ENCODE results near the gene CD300H.

CD300H gene

GRCh38 chr17:74550602-74551001 is 16.7 kb downstream of the CD300H start:
- no peak overlapping the region for H3K4me3 Mint-ChIP-seq
- no peaks in the 10 kb centered on the region for H3K9me3 Mint-ChIP-seq
- no peak for ATAC-seq (ENCODE audit: low read depth)

GRCh38 chr17:74549343-74549742 is 18.0 kb downstream of the CD300H start:
- Mint-ChIP-seq H3K9me3 (no peaks in the 10 kb centered on the region), H3K36me3 (no peaks in the 10 kb centered on the region), H3K27me3 (peaks cover 9% of the 10 kb centered on the region), H3K4me3 (no peak overlapping the region), H3K27ac (no peak overlapping the region), H3K4me1 (peaks cover 10% of the 10 kb centered on the region)
- no peak for DNase-seq (ENCODE audit: low spot score in 2 of 2)
- no peak for ATAC-seq (ENCODE audit: low read depth)

More at GRCh38 chr17:74550602-74551001, 16.7 kb downstream of the CD300H start:
- DNase-seq (ENCODE audit: low spot score in 2 of 2): no peak
- H3K36me3 Mint-ChIP-seq: no peaks in the 10 kb centered on the region
- peaks cover 5% of the 10 kb centered on the region for H3K4me1 Mint-ChIP-seq
- H3K27me3 Mint-ChIP-seq: peaks cover 9% of the 10 kb centered on the region
- no peak overlapping the region for H3K27ac Mint-ChIP-seq

- no peak overlapping the region for H3K4me3 Mint-ChIP-seq
- no peaks in the 10 kb centered on the region for H3K36me3 Mint-ChIP-seq
- ATAC-seq (ENCODE audit: low read depth) (no peak), DNase-seq (ENCODE audit: low spot score in 2 of 2) (no peak)
- H3K4me1 Mint-ChIP-seq: peaks cover 10% of the 10 kb centered on the region
- H3K27me3 Mint-ChIP-seq: peaks cover 11% of the 10 kb centered on the region
- no peaks in the 10 kb centered on the region for H3K9me3 Mint-ChIP-seq
- H3K27ac Mint-ChIP-seq: no peak overlapping the region
These were observed 19.6 kb downstream of the CD300H start for GRCh38 chr17:74547736-74548135.

GRCh38 chr17:74547264-74547663 is 20.0 kb downstream of the CD300H start:
- H3K4me3 Mint-ChIP-seq: no peak overlapping the region
- peaks cover 10% of the 10 kb centered on the region for H3K4me1 Mint-ChIP-seq
- H3K9me3 Mint-ChIP-seq: no peaks in the 10 kb centered on the region
- DNase-seq (ENCODE audit: low spot score in 2 of 2): no peak
- peaks cover 13% of the 10 kb centered on the region for H3K27me3 Mint-ChIP-seq
- no peak for ATAC-seq (ENCODE audit: low read depth)
- no peak overlapping the region for H3K27ac Mint-ChIP-seq
- no peaks in the 10 kb centered on the region for H3K36me3 Mint-ChIP-seq

GRCh38 chr17:74546586-74546985 is 20.7 kb downstream of the CD300H start:
- Mint-ChIP-seq H3K36me3 (no peaks in the 10 kb centered on the region), H3K9me3 (no peaks in the 10 kb centered on the region), H3K4me3 (no peak overlapping the region), H3K27me3 (peaks cover 13% of the 10 kb centered on the region), H3K27ac (no peak overlapping the region), H3K4me1 (peaks cover 10% of the 10 kb centered on the region)
- no peak for ATAC-seq (ENCODE audit: low read depth)
- no peak for DNase-seq (ENCODE audit: low spot score in 2 of 2)

- DNase-seq (ENCODE audit: low spot score in 2 of 2) (no peak), ATAC-seq (ENCODE audit: low read depth) (peak; percentile 38)
- H3K9me3 Mint-ChIP-seq: no peaks in the 10 kb centered on the region
- peaks cover 11% of the 10 kb centered on the region for H3K27me3 Mint-ChIP-seq
- no peak within 1 kb of the TSS for H3K27ac Mint-ChIP-seq
- no peaks in the 10 kb centered on the region for H3K36me3 Mint-ChIP-seq
- peaks cover 8% of the 10 kb centered on the region for H3K4me1 Mint-ChIP-seq
- H3K4me3 Mint-ChIP-seq: peak within 1 kb of the TSS; percentile 1
These were observed 21.5 kb downstream of the CD300H start, which contains the start of gene CD300C for GRCh38 chr17:74545843-74546230. TSS of gene CD300C (minus strand) at chr17:74546115. CDS start at chr17:74545782, 333 bp downstream.

GRCh38 chr17:74544991-74545842 is 22.1 kb downstream of the CD300H start:
- Mint-ChIP-seq H3K27me3 (peaks cover 10% of the 10 kb centered on the region), H3K9me3 (no peaks in the 10 kb centered on the region), H3K4me1 (peaks cover 8% of the 10 kb centered on the region), H3K36me3 (no peaks in the 10 kb centered on the region), H3K4me3 (peak overlapping the region; percentile 1), H3K27ac (no peak overlapping the region)
- ATAC-seq (ENCODE audit: low read depth): no peak
- no peak for DNase-seq (ENCODE audit: low spot score in 2 of 2)

- Mint-ChIP-seq H3K9me3 (no peaks in the 10 kb centered on the region), H3K36me3 (no peaks in the 10 kb centered on the region), H3K27me3 (peaks cover 10% of the 10 kb centered on the region), H3K4me3 (no peak overlapping the region), H3K27ac (no peak overlapping the region), H3K4me1 (peaks cover 8% of the 10 kb centered on the region)
- no peak for DNase-seq (ENCODE audit: low spot score in 2 of 2)
- ATAC-seq (ENCODE audit: low read depth): no peak
These were observed 23.2 kb downstream of the CD300H start for GRCh38 chr17:74543891-74544760.

GRCh38 chr17:74543406-74543805 is 23.9 kb downstream of the CD300H start:
- Mint-ChIP-seq H3K27ac (no peak overlapping the region), H3K36me3 (no peaks in the 10 kb centered on the region), H3K4me1 (peaks cover 8% of the 10 kb centered on the region), H3K9me3 (no peaks in the 10 kb centered on the region), H3K27me3 (peaks cover 7% of the 10 kb centered on the region), H3K4me3 (no peak overlapping the region)
- DNase-seq (ENCODE audit: low spot score in 2 of 2) (no peak), ATAC-seq (ENCODE audit: low read depth) (no peak)

GRCh38 chr17:74542727-74543383 is 24.5 kb downstream of the CD300H start:
- no peak for ATAC-seq (ENCODE audit: low read depth)
- Mint-ChIP-seq H3K36me3 (no peaks in the 10 kb centered on the region), H3K4me3 (no peak overlapping the region), H3K9me3 (no peaks in the 10 kb centered on the region), H3K4me1 (peaks cover 8% of the 10 kb centered on the region), H3K27ac (no peak overlapping the region), H3K27me3 (peaks cover 7% of the 10 kb centered on the region)
- DNase-seq (ENCODE audit: low spot score in 2 of 2): no peak

GRCh38 chr17:74542166-74542565 is 25.1 kb downstream of the CD300H start:
- no peak overlapping the region for H3K4me3 Mint-ChIP-seq

GRCh38 chr17:74541176-74542111 is 25.9 kb downstream of the CD300H start:
- H3K36me3 Mint-ChIP-seq: no peaks in the 10 kb centered on the region
- no peaks in the 10 kb centered on the region for H3K9me3 Mint-ChIP-seq

More at GRCh38 chr17:74542166-74542565, 25.1 kb downstream of the CD300H start:
- peaks cover 7% of the 10 kb centered on the region for H3K27me3 Mint-ChIP-seq
- peaks cover 8% of the 10 kb centered on the region for H3K4me1 Mint-ChIP-seq
- H3K27ac Mint-ChIP-seq: no peak overlapping the region
- no peak for ATAC-seq (ENCODE audit: low read depth)
- no peaks in the 10 kb centered on the region for H3K9me3 Mint-ChIP-seq
- DNase-seq (ENCODE audit: low spot score in 2 of 2): no peak
- H3K36me3 Mint-ChIP-seq: no peaks in the 10 kb centered on the region

GRCh38 chr17:74539281-74539820 is 28.0 kb downstream of the CD300H start:
- Mint-ChIP-seq H3K9me3 (no peaks in the 10 kb centered on the region), H3K4me1 (no peaks in the 10 kb centered on the region), H3K36me3 (no peaks in the 10 kb centered on the region), H3K4me3 (no peak overlapping the region), H3K27me3 (peaks cover 11% of the 10 kb centered on the region), H3K27ac (no peak overlapping the region)
- DNase-seq (ENCODE audit: low spot score in 2 of 2): no peak
- no peak for ATAC-seq (ENCODE audit: low read depth)

More at GRCh38 chr17:74541176-74542111, 25.9 kb downstream of the CD300H start:
- DNase-seq (ENCODE audit: low spot score in 2 of 2) (no peak), ATAC-seq (ENCODE audit: low read depth) (no peak)
- Mint-ChIP-seq H3K4me3 (no peak overlapping the region), H3K27me3 (peaks cover 11% of the 10 kb centered on the region), H3K27ac (no peak overlapping the region), H3K4me1 (peaks cover 7% of the 10 kb centered on the region)

Data from memory B cell (primary cell).